HG03060 (cell line): ENCODE measurements around the gene ANK2.

Experiments used
- ATAC-seq: cut with Tn5 transposase; IDR thresholded peaks from one replicate; pipeline ENCODE4 v1.9.1; 2021; ENCODE audit warnings: low read depth, moderate number of reproducible peaks; ENCODE audit not compliant: unreplicated experiment

ANK2 gene

DNA sequence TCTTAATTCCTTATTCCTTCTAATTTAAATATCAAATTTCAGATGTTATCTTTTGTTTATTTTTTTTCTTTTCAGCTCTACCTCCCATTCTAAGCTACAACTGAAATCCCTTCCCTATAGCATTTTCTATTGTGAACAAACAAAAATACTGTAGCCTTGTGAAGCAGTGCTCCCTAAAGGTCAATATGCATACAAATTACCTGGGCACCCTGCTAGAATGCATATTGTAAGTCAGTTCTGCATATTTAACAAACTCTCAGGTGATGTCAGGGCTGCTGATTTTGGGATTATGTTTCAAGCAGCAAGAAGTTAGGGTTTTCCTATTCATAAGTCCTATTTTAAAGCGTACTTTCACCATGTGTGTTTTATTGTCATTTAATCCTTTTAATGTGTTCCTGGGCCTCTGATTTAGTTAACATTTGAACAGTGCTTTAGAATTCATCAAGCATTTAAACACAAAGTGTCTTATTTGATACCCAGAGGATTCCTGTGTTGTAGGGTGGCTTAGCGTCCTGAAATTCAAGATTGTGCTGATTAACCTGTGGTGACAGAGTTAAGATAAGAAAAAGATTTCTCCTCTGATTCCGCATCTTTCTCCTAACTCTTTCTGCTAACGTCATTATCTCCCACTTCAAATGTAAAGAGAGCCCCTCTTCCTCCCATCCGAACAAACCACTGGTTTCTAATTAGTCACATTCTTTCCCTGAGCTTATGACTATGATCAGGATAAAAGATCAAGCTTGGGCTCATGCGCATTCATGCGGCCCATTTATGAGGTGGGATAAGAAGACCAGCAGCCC, 221.3 kb downstream of the ANK2 start:
- ATAC-seq: no peak

DNA sequence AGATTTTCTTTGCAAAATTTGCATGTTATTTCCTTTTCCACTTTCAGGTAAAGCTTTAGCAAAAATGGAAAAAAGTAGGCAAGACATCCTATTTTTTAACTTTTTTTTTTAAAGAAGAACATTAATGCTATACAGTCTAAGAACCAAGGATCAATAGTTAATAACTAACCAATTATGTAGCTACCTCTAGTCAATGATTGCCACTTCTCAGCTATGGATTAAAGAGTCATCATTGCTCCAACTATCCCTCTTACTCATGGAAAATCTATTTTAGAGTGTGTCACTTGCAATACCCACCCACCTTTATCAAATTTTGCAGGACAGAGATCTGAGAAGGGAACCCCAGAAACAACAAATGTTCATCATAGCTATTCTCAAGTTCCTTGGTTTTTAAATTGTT, 223.1 kb downstream of the ANK2 start:
- ATAC-seq: no peak

DNA sequence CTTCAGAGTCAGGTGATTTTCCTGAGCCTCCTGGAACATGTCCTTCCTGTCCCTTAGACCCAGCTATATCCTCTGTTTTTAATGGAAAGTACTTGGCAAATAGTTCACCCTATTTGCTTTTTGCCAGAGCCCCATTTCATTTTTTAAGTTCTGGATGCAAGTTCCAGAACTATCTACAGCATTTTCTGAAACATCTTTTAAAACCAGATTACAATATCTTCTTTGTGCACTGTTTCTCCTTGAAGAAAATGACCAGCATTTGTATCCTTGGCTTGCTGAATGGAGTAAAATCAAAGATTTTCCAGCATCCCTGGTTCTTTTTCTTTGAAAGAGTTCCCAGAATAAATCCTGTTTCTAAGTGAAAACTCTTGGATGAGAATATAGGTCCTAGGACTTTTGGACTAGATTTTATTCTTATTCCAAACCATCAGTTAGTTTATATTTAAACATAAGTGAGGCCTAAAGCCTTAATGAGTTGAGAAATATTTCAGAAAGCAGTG, 224.3 kb downstream of the ANK2 start:
- ATAC-seq: no peak

DNA sequence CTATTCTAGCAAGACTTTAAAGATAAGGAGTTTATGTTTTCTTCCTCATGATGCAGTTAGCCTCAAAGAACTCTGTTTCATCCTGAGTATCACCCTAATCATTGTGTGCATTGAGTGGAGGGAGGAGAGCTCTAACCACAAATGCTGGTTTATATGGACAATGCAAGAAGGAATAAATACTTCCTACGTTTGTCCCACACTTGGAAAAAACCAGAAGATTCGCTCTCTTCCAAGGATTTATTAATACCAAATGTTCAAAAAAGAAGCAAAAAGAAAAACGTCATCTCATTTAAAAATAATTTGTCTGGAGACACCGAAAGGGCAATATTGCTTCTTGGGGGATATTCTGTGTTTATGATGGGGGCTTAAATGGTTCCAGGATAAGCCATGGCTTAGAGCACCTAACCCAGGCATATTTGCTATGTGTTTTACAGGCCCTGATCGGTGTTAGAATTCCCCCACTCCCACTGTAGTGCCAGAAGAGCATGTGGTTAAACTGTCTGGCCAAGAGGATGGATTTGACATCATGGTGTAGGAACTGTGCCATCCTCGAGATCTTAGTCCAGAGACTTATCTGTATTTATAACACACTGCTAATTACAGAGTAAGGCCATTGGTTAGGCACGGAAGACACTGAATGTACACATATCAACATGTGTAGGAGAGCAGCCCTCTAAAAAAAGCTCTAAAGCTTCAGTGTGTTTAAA, 227.2 kb downstream of the ANK2 start:
- no peak for ATAC-seq

DNA sequence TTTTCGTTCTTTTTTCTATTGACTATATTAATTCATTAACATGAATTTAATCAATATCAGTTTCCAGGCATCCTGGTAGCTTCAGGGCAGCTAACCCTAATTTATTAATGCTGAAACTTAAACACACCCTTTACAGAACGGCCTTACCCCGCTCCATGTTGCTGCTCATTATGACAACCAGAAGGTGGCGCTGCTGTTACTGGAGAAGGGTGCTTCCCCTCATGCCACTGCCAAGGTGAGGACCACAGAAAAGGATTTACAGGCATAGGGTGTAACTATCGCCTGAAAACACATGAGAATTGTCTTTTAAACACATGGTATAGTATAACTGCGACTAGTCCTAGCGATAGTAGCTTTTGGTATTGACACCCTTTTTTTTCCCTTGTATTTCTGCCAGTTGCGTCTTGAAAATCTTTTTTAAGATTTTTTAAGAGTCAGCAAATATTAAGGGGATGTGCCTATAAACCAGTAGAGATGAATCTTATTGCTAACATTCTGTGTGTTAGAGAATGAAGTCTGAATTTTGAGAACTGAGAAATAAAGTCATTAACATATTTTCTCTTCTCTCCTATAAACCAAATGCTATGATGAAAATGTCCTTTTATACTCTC, 229.0 kb downstream of the ANK2 start:
- ATAC-seq: peak; percentile 93

DNA sequence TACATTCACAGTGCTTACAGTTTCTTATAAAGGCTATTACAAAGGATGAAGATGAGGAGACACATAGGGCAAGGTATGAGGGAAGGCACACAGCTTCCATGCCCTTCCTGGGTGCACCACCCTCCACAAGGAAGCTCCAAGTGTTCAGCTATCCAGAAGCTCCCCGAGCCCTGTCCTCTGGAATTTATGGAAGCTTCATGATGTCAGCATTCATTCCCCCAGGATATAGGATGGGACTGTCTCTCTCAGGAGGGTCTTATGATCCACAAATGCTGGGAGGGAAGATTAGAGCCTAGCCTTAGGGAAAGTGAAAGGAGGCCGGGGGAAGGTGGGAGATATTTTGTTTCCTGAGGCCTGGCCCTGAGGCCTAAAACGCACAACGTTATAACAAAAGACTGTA, 236.0 kb downstream of the ANK2 start:
- no peak for ATAC-seq

DNA sequence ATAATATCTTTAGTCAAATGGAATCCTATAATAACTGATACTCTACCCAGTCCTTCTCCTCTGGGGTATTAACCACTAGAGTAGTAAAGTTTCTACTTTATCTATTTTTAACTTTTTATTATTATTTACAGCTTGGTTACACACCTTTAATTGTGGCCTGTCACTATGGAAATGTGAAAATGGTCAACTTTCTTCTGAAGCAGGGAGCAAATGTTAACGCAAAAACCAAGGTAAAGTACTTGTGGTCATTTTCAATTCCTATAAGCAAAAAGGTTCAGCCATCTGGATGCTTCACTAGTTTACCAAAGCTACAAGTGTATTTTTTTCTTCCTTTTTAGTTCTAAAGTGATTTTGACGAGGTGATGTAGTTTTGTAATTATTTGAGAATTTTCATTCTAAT, 238.8 kb downstream of the ANK2 start:
- no peak for ATAC-seq

DNA sequence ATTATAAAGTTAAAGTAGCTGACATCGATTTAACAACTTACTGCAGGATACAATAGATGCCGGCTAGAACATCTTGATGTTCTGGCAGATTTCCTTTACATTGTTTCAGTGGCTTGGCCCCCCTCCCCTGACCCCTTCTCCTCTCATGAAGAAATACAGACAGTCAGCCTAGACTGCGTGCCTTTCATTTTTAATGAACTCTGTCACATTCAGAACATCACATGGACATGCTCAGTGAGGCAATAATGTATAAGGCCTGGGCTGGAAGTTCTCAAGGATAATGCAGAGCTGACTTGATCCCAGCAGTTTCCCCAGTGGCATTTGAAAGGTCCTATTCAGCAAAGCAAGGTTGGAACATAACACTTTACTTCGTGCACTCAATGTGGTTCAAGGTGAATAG, 239.2 kb downstream of the ANK2 start:
- ATAC-seq: no peak

DNA sequence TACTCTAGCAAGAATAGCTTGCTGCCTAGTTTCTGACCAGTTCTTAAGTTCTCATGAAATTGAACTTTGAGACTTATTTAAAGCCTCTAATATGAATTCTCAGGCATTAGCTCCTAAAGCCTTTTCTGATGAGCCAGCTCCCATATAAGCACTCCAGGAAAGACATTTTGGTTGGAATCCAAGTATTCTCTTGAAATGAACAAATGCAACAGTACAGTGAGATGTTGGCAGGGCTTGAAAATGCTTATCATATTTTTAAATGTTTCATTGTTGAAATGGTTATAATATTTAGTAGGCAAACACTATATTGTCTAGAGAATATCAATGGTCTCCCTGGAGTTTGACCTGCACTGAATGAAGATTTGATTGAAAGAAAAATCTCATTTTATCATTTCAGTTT, 240.3 kb downstream of the ANK2 start:
- ATAC-seq: no peak

DNA sequence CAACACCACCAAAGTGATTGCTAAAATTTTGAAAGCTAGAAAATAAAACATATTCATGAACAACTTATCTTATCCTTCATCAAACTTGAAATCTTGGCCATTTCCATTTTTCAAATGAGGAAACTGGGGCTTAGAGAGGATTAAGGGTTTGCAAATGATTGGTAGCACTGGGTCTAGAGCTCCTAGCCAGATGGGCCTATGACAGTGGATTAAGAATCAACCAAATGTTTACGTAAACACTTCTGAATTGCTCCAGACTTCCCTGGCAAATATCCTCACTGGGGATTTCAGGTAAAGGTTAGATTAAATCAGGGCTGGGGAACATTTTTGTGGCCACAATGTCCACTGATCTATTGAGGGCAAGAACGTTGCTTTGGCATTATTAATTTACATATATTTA, 241.2 kb downstream of the ANK2 start:
- no peak for ATAC-seq

DNA sequence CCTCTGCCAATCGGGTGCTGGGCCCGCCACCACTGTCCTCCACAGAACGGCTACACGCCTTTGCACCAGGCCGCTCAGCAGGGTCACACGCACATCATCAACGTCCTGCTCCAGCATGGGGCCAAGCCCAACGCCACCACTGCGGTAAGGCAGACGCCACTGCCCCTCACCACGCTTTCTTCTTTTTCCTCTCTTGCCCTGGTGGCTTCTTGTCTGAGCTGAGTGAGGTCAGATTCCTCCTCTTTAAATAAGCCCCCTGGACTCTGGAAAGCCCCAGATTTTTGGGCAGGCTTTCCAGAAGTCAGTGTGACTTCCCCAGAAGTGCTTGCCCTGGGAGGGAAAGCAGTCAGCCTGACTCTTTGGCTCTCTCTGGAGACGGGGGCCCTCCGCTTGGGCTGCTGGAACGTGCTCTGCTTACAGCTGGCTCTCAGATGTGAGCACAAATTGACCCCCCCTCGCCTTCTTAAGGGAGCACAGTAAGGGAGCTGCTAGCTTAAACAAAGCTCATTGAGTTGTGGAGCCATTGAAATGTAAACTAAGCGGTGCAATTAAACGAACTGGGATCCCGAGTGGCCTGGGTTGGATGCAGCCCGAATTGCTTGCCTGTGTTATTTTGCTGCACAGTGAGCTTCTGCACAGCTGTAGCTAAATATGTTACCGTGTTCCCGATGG, 243.1 kb downstream of the ANK2 start:
- no peak for ATAC-seq

DNA sequence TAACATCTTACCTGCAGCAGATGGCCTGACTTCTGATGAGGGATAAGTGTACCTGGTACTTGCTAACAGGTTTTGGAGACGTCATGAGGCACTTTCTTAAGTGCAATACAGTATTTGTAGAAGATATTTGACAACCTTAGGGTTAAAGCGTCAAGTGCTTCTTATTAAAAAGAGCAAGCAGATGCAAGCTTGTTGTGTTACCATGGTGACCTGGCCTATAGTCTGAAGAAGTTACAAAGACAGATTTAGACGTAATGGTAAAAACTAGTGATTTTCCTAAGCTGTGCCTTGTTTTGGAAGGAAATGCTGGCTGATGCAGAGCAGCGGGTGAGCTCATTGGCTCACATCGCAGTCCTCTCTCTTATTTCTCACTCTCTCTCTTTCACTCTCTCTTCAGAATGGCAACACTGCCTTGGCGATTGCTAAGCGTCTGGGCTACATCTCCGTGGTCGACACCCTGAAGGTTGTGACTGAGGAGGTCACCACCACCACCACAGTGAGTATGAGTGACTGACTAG, 243.6 kb downstream of the ANK2 start:
- no peak for ATAC-seq

DNA sequence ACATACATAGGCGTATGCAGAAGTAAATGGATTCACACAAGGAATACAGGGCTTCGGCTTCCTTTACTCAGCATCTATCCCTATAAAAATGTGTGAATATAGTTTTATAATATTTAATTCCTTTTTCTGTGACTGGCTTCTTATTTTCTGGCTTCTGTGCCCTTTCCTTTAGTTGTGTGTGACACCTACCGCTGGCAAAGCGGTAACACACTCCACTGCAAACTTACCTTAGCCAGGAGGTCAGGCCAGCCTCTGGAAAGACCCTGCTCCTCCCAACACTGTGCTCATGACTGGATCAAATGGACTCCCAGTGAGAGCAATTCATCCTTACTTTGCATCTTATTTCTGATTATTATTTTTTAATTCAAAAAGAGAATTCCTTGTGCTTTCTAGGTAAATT, 244.2 kb downstream of the ANK2 start:
- ATAC-seq: no peak

DNA sequence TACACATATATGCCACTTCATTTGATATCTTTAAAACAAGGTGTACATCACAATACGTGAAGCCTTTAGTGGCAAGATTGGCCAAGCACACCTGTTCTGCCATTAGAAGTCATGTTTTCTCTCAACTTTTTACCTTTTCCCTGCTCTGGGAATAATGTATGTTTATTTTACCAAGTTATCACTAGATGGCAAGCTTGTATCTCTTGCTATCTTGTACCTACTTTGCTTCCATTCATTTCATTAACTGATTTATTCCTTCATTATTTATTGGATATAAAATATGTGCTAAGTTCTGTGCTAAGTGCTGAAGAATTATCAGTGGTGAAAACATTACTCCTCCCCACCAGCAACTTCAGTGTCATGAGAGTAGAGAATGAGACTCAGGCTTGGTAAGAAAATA, 245.5 kb downstream of the ANK2 start:
- ATAC-seq: no peak

DNA sequence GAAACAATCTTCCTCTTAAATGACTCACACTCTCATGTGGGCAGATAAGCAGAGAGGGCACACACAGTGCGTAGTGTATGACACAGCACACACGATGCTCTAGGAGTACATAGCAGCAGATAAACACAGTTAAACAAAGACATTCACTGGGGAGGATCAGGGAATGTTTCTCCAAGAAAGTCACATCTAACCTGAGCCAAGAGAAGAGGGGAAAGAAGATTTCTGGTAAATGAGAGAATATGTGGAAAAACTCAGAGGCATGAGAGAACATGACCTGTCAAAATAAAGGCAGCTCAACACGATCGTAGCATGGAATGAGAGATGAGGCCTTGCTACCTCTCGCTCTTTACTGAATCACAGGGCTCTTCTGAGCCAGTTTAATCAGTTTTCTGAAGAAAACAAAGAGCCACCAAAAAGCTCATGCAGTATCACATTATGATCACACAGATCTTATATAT, 251.0 kb downstream of the ANK2 start:
- ATAC-seq: no peak

DNA sequence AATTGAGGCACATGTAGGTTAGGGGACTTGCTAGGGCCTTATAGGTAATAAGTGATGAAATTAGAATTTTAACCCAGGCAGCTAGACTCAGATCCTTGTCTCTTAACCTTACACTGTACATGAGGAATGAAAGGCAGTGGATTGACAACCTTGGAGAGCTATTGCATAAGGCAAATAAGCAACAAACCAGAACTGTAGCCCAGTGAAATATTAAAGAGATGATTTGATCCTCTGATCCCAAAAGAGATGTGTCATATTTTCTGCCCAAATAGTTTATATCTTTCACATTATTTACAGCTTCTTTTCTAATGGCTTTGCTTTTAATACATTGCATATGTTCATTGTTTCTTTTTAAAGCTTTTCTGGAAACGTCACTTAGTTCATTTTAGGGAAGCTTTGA, 252.6 kb downstream of the ANK2 start:
- no peak for ATAC-seq

DNA sequence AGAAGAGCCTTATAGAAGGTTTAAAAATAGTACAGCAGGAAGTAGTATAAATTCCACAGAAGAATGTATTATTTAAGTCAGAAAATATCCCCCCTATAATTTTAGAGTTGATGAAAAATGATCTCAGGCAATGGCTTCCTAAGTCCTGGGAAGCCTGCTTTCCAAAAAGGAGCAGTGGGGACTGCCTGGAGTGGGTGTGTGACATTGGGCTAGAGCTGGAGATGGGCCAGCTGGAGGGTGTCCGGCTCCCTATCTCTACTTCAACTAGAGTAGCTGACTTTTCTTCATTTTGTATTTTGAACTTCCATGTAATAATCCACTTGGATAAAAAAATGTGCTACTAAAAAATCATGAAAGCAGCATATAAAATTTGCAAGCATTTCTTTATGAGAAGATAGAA, 253.9 kb downstream of the ANK2 start:
- ATAC-seq: no peak

DNA sequence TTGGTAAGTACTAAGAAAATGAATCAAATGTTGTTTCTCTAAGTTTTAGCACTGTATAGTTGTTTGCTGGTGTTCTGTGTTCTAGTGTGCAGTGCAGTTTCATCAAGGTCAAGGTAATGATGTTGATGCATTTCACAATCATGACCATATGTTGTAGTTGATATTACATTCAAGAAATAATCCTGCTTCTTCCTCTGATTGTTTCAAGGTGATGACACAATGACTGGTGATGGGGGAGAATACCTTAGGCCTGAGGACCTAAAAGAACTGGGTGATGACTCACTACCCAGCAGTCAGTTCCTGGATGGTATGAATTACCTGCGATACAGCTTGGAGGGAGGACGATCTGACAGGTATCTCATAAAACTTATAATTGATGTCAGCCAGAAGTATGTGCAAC, 261.6 kb downstream of the ANK2 start:
- no peak for ATAC-seq

DNA sequence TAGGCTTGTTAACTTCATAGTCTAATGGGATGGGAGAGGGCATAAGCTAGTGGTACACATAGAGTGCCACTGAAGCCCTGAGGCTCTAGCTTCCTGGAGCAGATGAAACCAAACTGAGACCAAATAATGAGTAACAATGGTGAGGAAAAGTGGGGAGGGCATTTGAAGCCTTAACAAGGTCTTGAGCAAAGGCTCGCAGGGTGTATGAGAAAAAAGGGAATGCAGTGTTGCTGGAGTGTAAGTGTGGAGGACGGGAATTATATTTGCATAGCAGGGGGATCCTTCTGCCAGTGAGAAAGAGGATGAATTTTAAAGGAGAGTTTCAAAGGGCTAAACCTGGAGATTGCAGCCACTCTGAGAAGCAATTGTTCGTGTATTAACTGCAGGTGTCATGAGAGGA, 263.1 kb downstream of the ANK2 start:
- ATAC-seq: no peak

DNA sequence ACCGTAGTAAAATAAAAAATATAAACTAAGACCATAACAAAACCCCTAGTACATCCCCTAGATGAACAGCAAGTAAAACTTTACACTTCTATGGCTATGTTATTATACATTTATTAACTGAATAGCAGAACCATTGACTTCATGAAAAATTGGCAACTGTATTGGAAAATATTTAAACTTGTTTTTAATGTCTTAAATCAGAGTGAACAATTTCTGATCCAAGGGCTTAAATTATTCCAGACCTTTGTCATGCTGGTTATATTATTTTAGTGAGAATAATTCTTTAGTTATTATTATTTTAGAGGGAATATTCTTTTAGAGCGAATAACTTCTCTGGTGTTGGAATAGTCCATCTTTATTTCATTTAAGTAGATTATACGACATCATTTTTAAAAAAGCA, 265.0 kb downstream of the ANK2 start:
- no peak for ATAC-seq

DNA sequence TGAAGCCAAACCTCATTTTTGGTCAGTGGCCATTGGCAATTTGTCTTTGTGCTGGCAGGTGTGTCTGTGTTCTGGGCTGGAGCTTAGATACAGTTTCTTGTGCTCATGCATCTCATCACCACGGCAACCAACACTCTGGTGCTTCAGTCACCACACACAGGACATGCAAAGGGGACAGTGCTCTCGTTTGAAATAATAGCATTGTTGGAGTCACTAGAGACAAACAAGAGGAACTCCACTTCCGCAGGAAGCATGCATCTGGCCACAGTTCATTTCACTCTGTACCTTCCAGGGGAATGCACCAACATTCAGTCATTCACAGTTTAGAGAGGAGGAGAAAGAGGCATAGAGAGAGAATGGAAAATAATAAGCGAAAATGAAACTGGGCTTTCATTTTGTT, 267.4 kb downstream of the ANK2 start:
- ATAC-seq: peak; percentile 82
